ENCODE data around the gene SCAF1. TPM values are rescaled to one million over a fixed set of nuclear protein-coding genes. Genes with fewer than 3 reads are reported as not detected.

Gene SCAF1
- total RNA-seq, 1 experiment from 2014 or later: 103 TPM

GRCh38 chr19:49666120-49666444 lies 24.1 kb downstream of the SCAF1 start:
- no peak for TF ChIP-seq HMGXB4 (CRISPR knock-in tag; IDR thresholded peaks at IDR 0.05)
- TF ChIP-seq JAZF1 (CRISPR knock-in tag; IDR thresholded peaks at IDR 0.05): no peak
- TF ChIP-seq TP53 (CRISPR knock-in tag; IDR thresholded peaks at IDR 0.05): no peak
- no peak for TF ChIP-seq ZNF232 (CRISPR knock-in tag; IDR thresholded peaks at IDR 0.05)
- Mint-ChIP-seq H3K4me1 (peaks cover 12% of the 10 kb centered on the region), H3K4me3 (peak overlapping the region; percentile 98), H3K27ac (no peak overlapping the region; the same call in 1 of the 2 replicates), H3K9me3 (no peaks in the 10 kb centered on the region), H3K36me3 (peaks cover 38% of the 10 kb centered on the region), H3K27me3 (ENCODE audit: low read depth) (no peaks in the 10 kb centered on the region; the same call in 1 of the 2 replicates)
- peak; percentile 15 for ATAC-seq
- peak; percentile 60 for DNase-seq (ENCODE audit: low spot score)
- ChIA-PET POLR2A (interaction anchor here (2.7 kb wide), 1 partner anchor 10 kb away, joined by 29 read pairs; the partner anchor contains the start of gene PRMT1), CTCF (interaction anchor here (0.6 to 3.6 kb wide), 4 partner anchors 9 to 201 kb away, joined by 3 to 35 read pairs (median 10); partner anchors contain the start of genes PNKP, PRMT1 and SCAF1)

DNA sequence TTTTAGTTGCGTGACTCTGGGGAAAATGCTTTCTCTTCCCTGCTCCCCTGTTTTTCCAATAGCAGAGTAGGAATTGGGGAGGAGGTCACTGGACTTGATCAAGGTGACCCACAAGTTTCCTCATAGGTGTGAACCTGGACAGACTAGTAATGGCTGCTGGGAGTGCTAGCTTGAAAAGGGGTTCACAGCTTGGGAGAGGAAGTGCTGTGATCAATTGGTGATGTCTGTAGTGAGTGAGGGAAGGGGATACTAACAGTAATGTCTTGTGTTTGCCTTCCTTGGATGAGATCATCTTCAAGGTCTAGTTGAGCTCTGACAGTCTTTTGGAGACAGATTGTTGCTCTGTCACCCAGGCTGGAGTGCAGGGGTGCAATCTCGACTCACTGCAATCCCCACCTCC lies 25.5 kb downstream of the SCAF1 start:
- Mint-ChIP-seq H3K27ac (no peak overlapping the region), H3K4me3 (peak overlapping the region; percentile 98), H3K27me3 (ENCODE audit: low read depth) (no peaks in the 10 kb centered on the region; the same call in 1 of the 2 replicates), H3K4me1 (peaks cover 20% of the 10 kb centered on the region), H3K9me3 (no peaks in the 10 kb centered on the region), H3K36me3 (peaks cover 29% of the 10 kb centered on the region)
- no peak for TF ChIP-seq HMGA2 (CRISPR knock-in tag; IDR thresholded peaks at IDR 0.05)
- no peak for TF ChIP-seq PRRX2 (CRISPR knock-in tag; IDR thresholded peaks at IDR 0.05)
- TF ChIP-seq, protein P1, sequence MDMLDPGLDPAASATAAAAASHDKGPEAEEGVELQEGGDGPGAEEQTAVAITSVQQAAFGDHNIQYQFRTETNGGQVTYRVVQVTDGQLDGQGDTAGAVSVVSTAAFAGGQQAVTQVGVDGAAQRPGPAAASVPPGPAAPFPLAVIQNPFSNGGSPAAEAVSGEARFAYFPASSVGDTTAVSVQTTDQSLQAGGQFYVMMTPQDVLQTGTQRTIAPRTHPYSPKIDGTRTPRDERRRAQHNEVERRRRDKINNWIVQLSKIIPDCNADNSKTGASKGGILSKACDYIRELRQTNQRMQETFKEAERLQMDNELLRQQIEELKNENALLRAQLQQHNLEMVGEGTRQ (CRISPR knock-in tag; IDR thresholded peaks at IDR 0.05): no peak
- no peak for TF ChIP-seq FOXP4 (CRISPR knock-in tag; IDR thresholded peaks at IDR 0.05)
- TF ChIP-seq, protein P2, sequence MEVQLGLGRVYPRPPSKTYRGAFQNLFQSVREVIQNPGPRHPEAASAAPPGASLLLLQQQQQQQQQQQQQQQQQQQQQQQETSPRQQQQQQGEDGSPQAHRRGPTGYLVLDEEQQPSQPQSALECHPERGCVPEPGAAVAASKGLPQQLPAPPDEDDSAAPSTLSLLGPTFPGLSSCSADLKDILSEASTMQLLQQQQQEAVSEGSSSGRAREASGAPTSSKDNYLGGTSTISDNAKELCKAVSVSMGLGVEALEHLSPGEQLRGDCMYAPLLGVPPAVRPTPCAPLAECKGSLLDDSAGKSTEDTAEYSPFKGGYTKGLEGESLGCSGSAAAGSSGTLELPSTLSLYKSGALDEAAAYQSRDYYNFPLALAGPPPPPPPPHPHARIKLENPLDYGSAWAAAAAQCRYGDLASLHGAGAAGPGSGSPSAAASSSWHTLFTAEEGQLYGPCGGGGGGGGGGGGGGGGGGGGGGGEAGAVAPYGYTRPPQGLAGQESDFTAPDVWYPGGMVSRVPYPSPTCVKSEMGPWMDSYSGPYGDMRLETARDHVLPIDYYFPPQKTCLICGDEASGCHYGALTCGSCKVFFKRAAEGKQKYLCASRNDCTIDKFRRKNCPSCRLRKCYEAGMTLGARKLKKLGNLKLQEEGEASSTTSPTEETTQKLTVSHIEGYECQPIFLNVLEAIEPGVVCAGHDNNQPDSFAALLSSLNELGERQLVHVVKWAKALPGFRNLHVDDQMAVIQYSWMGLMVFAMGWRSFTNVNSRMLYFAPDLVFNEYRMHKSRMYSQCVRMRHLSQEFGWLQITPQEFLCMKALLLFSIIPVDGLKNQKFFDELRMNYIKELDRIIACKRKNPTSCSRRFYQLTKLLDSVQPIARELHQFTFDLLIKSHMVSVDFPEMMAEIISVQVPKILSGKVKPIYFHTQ (CRISPR knock-in tag; IDR thresholded peaks at IDR 0.05): no peak
- no peak for TF ChIP-seq ZNF263 (CRISPR knock-in tag; IDR thresholded peaks at IDR 0.05; ENCODE audit: low read depth)
- TF ChIP-seq ZNF423 (CRISPR knock-in tag; IDR thresholded peaks at IDR 0.05): no peak
- no peak for TF ChIP-seq STAT6 (CRISPR knock-in tag; conservative IDR thresholded peaks at IDR 0.05; ENCODE audit: low read depth)
- TF ChIP-seq, protein P3, sequence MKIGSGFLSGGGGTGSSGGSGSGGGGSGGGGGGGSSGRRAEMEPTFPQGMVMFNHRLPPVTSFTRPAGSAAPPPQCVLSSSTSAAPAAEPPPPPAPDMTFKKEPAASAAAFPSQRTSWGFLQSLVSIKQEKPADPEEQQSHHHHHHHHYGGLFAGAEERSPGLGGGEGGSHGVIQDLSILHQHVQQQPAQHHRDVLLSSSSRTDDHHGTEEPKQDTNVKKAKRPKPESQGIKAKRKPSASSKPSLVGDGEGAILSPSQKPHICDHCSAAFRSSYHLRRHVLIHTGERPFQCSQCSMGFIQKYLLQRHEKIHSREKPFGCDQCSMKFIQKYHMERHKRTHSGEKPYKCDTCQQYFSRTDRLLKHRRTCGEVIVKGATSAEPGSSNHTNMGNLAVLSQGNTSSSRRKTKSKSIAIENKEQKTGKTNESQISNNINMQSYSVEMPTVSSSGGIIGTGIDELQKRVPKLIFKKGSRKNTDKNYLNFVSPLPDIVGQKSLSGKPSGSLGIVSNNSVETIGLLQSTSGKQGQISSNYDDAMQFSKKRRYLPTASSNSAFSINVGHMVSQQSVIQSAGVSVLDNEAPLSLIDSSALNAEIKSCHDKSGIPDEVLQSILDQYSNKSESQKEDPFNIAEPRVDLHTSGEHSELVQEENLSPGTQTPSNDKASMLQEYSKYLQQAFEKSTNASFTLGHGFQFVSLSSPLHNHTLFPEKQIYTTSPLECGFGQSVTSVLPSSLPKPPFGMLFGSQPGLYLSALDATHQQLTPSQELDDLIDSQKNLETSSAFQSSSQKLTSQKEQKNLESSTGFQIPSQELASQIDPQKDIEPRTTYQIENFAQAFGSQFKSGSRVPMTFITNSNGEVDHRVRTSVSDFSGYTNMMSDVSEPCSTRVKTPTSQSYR (CRISPR knock-in tag; IDR thresholded peaks at IDR 0.05): no peak
- TF ChIP-seq ZNF317 (CRISPR knock-in tag; IDR thresholded peaks at IDR 0.05; ENCODE audit: borderline replicate concordance, low read depth): no peak
- ATAC-seq: no peak
- CTCF ChIA-PET: interaction anchor here (1.2 kb wide), 1 partner anchor 12 kb away, joined by 3 read pairs; no protein-coding TSS in a partner anchor
- POLR2A ChIA-PET: no interaction called here
- no peak for DNase-seq (ENCODE audit: low spot score)
